Cerebellar nuclear complex (tissue), 1 donor: ENCODE measurements around the gene FBN1.

Experiments used
- DNase-seq, 2 experiments: peaks; one replicate each; lab custom pipeline; 2025; lab: John Stamatoyannopoulos, UW

FBN1 gene

GRCh38 chr15:48553559-48553958, 92.0 kb downstream of the FBN1 start:
- no peak for DNase-seq

- no peak for DNase-seq
Measured at GRCh38 chr15:48550822-48551525, 94.5 kb downstream of the FBN1 start.

- DNase-seq = no peak
Measured at GRCh38 chr15:48548455-48548854, 97.1 kb downstream of the FBN1 start.

GRCh38 chr15:48547286-48547685, 98.2 kb downstream of the FBN1 start:
- DNase-seq = no peak

GRCh38 chr15:48546296-48546695, 99.2 kb downstream of the FBN1 start:
- no peak for DNase-seq

- no peak for DNase-seq
Measured at GRCh38 chr15:48544778-48545177, 100.7 kb downstream of the FBN1 start.

GRCh38 chr15:48541341-48542278, 103.9 kb downstream of the FBN1 start:
- no peak for DNase-seq

GRCh38 chr15:48540756-48541155, 104.8 kb downstream of the FBN1 start:
- DNase-seq = no peak

- DNase-seq = no peak
Measured at GRCh38 chr15:48538941-48539340, 106.6 kb downstream of the FBN1 start.

- DNase-seq = no peak
Measured at GRCh38 chr15:48537271-48538113, 108.0 kb downstream of the FBN1 start.

GRCh38 chr15:48536681-48537091, 108.8 kb downstream of the FBN1 start:
- DNase-seq = no peak

GRCh38 chr15:48533982-48534381, 111.5 kb downstream of the FBN1 start:
- no peak for DNase-seq

GRCh38 chr15:48532946-48533345, 112.6 kb downstream of the FBN1 start:
- no peak for DNase-seq

GRCh38 chr15:48530528-48530927, 115.0 kb downstream of the FBN1 start:
- DNase-seq = no peak

- DNase-seq = no peak
Measured at GRCh38 chr15:48528921-48529320, 116.6 kb downstream of the FBN1 start.

- no peak for DNase-seq
Measured at GRCh38 chr15:48527517-48527916, 118.0 kb downstream of the FBN1 start.

GRCh38 chr15:48522911-48523310, 122.6 kb downstream of the FBN1 start:
- no peak for DNase-seq

GRCh38 chr15:48522123-48522522, 123.4 kb downstream of the FBN1 start:
- DNase-seq = no peak

- DNase-seq = no peak
Measured at GRCh38 chr15:48520376-48521155, 124.9 kb downstream of the FBN1 start.

GRCh38 chr15:48516121-48516520, 129.4 kb downstream of the FBN1 start:
- no peak for DNase-seq

GRCh38 chr15:48515500-48515899, 130.0 kb downstream of the FBN1 start:
- DNase-seq = no peak
